AG09309 (cell line): ENCODE measurements around the gene TREH.

Source experiments
- DNase-seq: peaks from one replicate; pipeline ENCODE4 v3.0.0-alpha.2; 2010; ENCODE audit warnings: low read depth
- H3K4me3 ChIP-seq: 2 replicates; pipeline ENCODE4 v1.5.1; 2011; ENCODE audit warnings: mild to moderate bottlenecking, low read depth, low read length, moderate library complexity; ENCODE audit not compliant: control insufficient read depth
- TF ChIP-seq, protein P1 (sequence below): IDR thresholded peaks from 2 replicates; pipeline ENCODE4 v1.5.1; 2011; ENCODE audit warnings: mild to moderate bottlenecking, low read depth, low read length, inconsistent platforms; ENCODE audit not compliant: insufficient read depth, control insufficient read depth; ENCODE audit errors: missing control alignments

TREH gene

GRCh38 chr11:118621784-118622375, 57.6 kb downstream of the TREH start:
- DNase-seq: no peak
- peak overlapping the region; percentile 72 for H3K4me3 ChIP-seq
- TF ChIP-seq, protein P1, sequence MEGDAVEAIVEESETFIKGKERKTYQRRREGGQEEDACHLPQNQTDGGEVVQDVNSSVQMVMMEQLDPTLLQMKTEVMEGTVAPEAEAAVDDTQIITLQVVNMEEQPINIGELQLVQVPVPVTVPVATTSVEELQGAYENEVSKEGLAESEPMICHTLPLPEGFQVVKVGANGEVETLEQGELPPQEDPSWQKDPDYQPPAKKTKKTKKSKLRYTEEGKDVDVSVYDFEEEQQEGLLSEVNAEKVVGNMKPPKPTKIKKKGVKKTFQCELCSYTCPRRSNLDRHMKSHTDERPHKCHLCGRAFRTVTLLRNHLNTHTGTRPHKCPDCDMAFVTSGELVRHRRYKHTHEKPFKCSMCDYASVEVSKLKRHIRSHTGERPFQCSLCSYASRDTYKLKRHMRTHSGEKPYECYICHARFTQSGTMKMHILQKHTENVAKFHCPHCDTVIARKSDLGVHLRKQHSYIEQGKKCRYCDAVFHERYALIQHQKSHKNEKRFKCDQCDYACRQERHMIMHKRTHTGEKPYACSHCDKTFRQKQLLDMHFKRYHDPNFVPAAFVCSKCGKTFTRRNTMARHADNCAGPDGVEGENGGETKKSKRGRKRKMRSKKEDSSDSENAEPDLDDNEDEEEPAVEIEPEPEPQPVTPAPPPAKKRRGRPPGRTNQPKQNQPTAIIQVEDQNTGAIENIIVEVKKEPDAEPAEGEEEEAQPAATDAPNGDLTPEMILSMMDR: no peak

DNA sequence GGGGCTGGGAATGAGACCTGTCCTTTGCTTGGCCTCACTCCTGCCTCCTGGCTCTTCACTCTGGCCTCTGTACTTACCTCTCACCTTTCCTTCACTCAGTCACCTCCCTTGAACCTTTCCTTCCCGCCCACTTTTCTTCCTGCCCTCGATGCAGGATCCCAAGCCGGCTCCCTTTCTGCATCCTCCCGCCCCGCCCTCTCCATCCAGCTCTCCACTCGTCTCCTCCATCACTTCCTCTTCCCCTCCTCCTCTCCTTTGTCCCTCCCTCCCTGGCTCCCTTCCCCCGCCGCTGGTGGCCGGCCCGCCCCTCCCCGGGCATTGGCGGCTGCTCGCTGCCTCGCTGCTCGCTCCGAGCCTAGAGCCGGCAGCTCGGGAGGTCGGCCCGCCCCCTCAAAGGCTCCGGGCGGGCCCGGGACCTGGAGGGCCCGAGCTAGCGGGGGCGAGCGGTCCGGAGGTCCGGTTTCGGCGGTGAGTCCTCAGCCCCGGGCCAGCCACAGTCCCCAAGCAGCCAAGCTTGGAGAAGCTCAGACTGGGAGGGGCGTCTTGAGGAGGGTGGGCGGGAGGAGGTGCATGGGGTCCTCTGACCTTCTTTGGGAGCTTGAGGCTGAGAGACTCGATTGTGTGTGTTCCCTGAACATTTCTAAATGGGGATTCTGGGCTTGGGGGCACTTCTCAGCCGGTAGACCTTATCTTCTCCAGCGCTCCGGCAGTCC, 58.2 kb downstream of the TREH start:
- TF ChIP-seq, protein P1: no peak
- DNase-seq: no peak
- H3K4me3 ChIP-seq: peak overlapping the region; percentile 72

DNA sequence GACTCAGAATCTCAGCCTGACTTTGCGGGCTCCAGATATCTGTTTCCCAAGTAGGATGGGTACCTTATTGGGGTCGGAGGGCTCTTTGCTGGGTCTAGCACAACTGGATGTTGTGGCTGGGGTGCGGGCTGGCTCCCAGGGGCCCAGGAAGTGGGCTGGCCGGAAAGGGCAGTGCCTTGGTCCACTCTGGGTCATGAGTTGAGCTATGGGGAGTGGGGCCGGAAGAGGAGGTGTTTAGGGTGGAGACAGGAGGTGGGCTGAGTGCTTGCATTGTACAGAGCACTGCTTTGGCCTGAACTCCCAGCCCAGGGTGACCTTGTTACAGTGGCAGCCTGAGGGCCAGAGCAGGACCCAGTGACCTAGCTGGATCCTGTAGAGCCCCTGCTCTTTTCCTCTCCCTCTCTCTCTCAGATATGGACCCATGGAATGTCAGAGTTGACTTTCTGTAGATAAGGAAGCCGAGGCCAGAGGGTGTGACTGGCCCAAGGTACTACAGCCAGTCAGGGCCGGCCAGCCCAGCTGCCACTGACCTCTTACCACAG, 58.9 kb downstream of the TREH start:
- TF ChIP-seq, protein P1: no peak
- peak overlapping the region; percentile 72 for H3K4me3 ChIP-seq
- DNase-seq: no peak

- DNase-seq: peak; percentile 88
- TF ChIP-seq, protein P1: no peak
- H3K4me3 ChIP-seq: no peak overlapping the region
Observed at GRCh38 chr11:118619444-118620197, 59.8 kb downstream of the TREH start.

DNA sequence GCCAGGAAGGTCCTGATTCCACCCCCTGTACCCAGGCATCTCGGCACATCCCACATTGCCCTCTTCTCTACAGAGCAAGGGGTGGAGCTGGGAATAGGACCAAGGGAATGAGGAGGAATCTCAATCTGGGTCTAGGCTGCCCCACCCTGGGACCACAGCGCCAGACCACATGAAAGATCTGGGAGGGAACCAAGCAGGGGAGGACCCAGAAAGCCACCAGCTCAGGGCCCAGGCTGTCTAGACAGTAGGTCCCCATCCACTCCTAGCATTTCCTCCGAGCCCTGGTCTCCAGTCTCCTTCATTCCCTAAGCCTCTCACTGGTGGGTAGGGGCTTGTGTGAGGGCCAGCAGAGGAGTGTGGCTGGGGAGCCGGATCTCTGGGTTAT, 60.5 kb downstream of the TREH start:
- no peak for DNase-seq
- 0 out of 2 replicates have a peak overlapping the region, but pooled peaks have one; percentile 4 for H3K4me3 ChIP-seq
- TF ChIP-seq, protein P1: no peak

DNA sequence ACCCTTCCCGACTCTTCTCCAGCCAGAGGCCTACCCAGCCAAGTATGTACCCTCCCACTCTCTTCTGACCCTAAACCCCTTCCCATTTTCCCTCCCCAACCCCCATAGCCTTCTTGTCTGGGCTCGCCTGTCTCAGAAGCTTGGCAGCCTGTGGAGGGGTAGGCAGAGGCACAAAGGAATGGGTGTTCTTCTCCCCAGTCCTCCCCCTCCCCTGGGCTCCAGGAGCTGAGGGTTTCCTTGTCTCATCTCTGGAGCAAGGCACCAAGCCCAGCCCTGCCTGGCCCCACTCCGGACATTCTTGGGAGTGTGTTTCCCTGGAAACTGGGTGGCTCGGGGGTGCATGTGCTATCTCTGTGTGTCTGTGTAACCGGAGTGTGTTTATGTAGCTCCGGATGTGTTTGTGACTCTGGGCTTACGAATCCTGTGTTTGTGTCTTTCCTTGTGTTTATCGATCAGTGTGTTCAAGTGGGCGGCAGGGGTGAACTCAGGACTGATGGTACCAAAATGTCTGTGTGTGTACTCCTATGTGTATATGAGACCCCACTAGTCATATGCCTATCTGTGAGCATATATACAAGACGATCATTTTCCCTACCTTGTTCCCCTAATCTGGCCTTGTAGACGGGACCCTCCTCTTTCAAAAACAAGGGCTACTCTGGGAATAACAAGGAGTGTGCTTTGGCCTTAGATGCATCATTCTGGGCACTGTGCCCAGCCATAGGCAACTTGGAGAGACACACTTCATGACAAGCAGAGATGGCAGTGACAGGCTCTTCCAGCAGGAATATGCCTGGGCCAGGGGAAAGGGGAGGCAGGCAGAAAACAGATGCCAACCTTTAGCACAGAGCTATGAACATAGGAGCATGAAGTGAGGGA, 61.1 kb downstream of the TREH start:
- peak overlapping the region; percentile 0; the same call in 1 of the 2 replicates for H3K4me3 ChIP-seq
- TF ChIP-seq, protein P1: no peak
- no peak for DNase-seq
